Chondrocyte (in vitro differentiated cells): ENCODE data around the gene CDK1. TPM values are rescaled to one million over a fixed set of nuclear protein-coding genes. Genes with fewer than 3 reads are reported as not detected.

Experiments
- DNase-seq: peaks from one replicate; pipeline ENCODE4 v3.0.0; 2021; ENCODE audit warnings: mixed read lengths, low spot score
- H3K27ac Mint-ChIP-seq: one replicate; pipeline ENCODE4 v1.8.0; 2021; ENCODE audit warnings: mild to moderate bottlenecking, moderate library complexity, mixed read lengths; ENCODE audit not compliant: unreplicated experiment
- H3K27me3 Mint-ChIP-seq: 2 replicates; pipeline ENCODE4 v1.8.0; 2021; ENCODE audit warnings: low read depth, mixed read lengths
- H3K36me3 Mint-ChIP-seq: 2 replicates; pipeline ENCODE4 v1.8.0; 2021; ENCODE audit warnings: low read depth, mixed read lengths
- H3K4me1 Mint-ChIP-seq: 2 replicates; pipeline ENCODE4 v1.8.0; 2021; ENCODE audit warnings: low read depth, mild to moderate bottlenecking, mixed read lengths
- H3K4me3 Mint-ChIP-seq: one replicate; pipeline ENCODE4 v1.8.0; 2021; ENCODE audit warnings: mild to moderate bottlenecking, moderate library complexity, mixed read lengths; ENCODE audit not compliant: unreplicated experiment
- H3K9me3 Mint-ChIP-seq: 2 replicates; pipeline ENCODE4 v1.8.0; 2021; ENCODE audit warnings: low read depth, mixed read lengths
- CTCF ChIP-seq: fragments of 200-600 bp; sonication (generic); IDR thresholded peaks from 2 replicates; pipeline ENCODE4 v1.5.0; 2021; ENCODE audit warnings: antibody characterized with exemption, mild to moderate bottlenecking, moderate library complexity
- total RNA-seq: library from RNA; stranded (reverse); gene quantifications from 3 replicates; pipeline ENCODE4 v1.2.1, GENCODE V29; 2021

CDK1 gene
- total RNA-seq, 1 donor from 2014 or later, result 7.6 TPM

GRCh38 chr10:60796481-60796880, 18.2 kb downstream of the CDK1 start:
- no peak for DNase-seq
- Mint-ChIP-seq H3K9me3 (no peaks in the 10 kb centered on the region), H3K36me3 (peaks cover 2% of the 10 kb centered on the region), H3K27ac (no peak overlapping the region), H3K4me1 (peaks cover 7% of the 10 kb centered on the region), H3K4me3 (no peak overlapping the region), H3K27me3 (no peaks in the 10 kb centered on the region)
- no peak for TF ChIP-seq CTCF

GRCh38 chr10:60797200-60797599, 18.9 kb downstream of the CDK1 start:
- peaks cover 2% of the 10 kb centered on the region for H3K36me3 Mint-ChIP-seq
- peaks cover 7% of the 10 kb centered on the region for H3K4me1 Mint-ChIP-seq
- H3K4me3 Mint-ChIP-seq, result no peak overlapping the region
- no peak for DNase-seq
- H3K27ac Mint-ChIP-seq, result no peak overlapping the region
- no peak for TF ChIP-seq CTCF
- no peaks in the 10 kb centered on the region for H3K27me3 Mint-ChIP-seq
- no peaks in the 10 kb centered on the region for H3K9me3 Mint-ChIP-seq

GRCh38 chr10:60798031-60798430, 19.8 kb downstream of the CDK1 start:
- Mint-ChIP-seq H3K36me3 (peaks cover 2% of the 10 kb centered on the region), H3K4me3 (no peak overlapping the region), H3K27ac (no peak overlapping the region), H3K27me3 (no peaks in the 10 kb centered on the region), H3K4me1 (peaks cover 7% of the 10 kb centered on the region), H3K9me3 (no peaks in the 10 kb centered on the region)
- no peak for DNase-seq
- TF ChIP-seq CTCF, result no peak

- TF ChIP-seq CTCF, result no peak
- DNase-seq, result no peak
- Mint-ChIP-seq H3K4me1 (peaks cover 4% of the 10 kb centered on the region), H3K27me3 (no peaks in the 10 kb centered on the region), H3K36me3 (peaks cover 2% of the 10 kb centered on the region), H3K27ac (no peak overlapping the region), H3K4me3 (no peak overlapping the region), H3K9me3 (no peaks in the 10 kb centered on the region)
Observed at GRCh38 chr10:60798870-60799269, 20.6 kb downstream of the CDK1 start.

GRCh38 chr10:60799971-60800650, 21.8 kb downstream of the CDK1 start:
- Mint-ChIP-seq H3K27me3 (no peaks in the 10 kb centered on the region), H3K4me1 (no peaks in the 10 kb centered on the region), H3K4me3 (no peak overlapping the region), H3K36me3 (no peaks in the 10 kb centered on the region), H3K9me3 (no peaks in the 10 kb centered on the region), H3K27ac (no peak overlapping the region)
- no peak for TF ChIP-seq CTCF
- DNase-seq, result no peak
